Activated CD8-positive, alpha-beta memory T cell treated with anti-CD3 and anti-CD28 coated beads for 36 hours (primary cell): ENCODE measurements around the gene P2RX6. TPM values are rescaled to one million over a fixed set of nuclear protein-coding genes. Genes with fewer than 3 reads are reported as not detected.

Experiments
- CTCF ChIA-PET: fragments of 350-600 bp; sonication (Branson Sonifier 250); formaldehyde crosslinking; loops from one replicate; lab custom pipeline; 2021; ENCODE audit warnings: antibody characterized with exemption; lab: Charles Lee
- POLR2A ChIA-PET: fragments of 350-600 bp; sonication (Branson Sonifier 250); formaldehyde crosslinking; loops from one replicate; lab custom pipeline; 2021; ENCODE audit warnings: antibody characterized with exemption; lab: Charles Lee
- total RNA-seq, 2 experiments: library from RNA; stranded (reverse); gene quantifications; one replicate each; pipeline ENCODE4 v1.2.3, GENCODE V29; 2021

Gene P2RX6
- total RNA-seq, 2 experiments from 2014 or later = 0.38 to 0.40 TPM

DNA sequence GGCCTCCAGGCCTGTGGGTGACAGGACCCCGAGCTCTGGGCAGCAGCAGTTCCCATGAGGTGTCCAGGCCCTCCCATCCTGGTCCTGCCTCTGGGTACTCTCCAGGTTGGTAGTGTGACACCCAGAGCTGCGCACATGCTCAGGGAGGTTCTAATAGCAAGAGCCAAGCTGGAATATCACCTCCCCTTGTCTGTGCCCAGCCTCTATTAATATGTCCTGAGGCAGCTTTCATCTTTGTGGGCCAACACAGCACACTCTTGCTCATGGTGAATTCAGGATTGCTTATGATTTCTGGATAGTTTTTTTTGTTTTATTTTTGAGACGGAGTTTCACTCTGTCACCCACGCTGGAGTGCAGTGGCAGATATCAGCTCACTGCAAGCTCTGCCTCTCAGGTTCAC is 3.3 kb downstream of the P2RX6 start:
- ChIA-PET POLR2A (no interaction called here), CTCF (no interaction called here)

DNA sequence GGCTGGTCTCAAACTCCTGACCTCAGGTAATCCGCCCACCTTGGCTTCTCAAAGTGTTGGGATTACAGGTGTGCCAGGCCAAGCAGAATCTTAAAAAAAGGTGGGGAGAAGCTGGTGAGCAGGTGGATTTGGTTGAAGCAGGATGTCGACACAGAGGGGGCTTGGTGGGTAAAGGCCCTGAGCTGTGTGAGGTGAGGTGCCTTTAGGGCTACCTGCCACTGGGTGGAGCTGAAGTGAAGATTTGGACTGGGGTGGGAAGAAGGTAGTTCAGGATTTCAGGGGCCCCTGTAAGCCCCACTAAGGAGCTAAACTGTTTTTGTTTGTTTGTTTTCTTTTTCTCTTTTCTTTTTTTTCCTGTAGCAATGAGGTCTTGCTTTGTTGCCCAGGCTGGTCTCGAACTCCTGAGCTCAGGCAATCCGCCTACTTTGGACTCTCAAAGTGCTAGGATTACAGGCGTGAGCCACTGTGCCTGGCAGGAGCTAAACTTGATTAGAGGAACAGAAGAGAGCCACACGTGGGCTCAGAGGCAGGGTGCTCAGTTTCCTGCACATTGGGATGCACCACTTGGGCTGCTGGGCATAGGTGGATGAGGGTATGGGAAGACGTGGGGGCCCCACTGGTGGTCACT is 6.0 kb downstream of the P2RX6 start:
- ChIA-PET CTCF (interaction anchor here (0.5 to 1.9 kb wide), 4 partner anchors 8 to 603 kb away, joined by 3 to 6 read pairs (median 4); no protein-coding TSS in a partner anchor), POLR2A (no interaction called here)

DNA sequence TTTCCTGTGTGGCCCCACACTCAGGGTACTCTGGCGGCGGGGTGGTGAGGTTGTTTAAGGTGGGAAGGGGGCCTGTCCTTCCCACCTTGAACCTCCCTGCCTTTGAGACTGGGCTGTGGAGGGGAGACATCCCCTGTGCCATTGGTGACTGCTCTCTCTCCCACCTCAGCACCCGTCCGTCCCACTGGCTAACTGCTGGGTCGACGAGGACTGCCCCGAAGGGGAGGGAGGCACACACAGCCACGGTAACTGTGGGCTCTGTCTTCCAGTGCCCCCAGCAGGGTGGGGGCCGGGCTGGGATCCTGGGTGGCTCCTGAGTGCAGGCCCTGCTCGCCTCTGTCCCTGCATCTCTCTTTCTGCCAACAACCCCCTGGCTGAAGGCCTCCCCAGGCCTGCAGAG is 7.5 kb downstream of the P2RX6 start:
- POLR2A ChIA-PET = no interaction called here
- CTCF ChIA-PET = no interaction called here

DNA sequence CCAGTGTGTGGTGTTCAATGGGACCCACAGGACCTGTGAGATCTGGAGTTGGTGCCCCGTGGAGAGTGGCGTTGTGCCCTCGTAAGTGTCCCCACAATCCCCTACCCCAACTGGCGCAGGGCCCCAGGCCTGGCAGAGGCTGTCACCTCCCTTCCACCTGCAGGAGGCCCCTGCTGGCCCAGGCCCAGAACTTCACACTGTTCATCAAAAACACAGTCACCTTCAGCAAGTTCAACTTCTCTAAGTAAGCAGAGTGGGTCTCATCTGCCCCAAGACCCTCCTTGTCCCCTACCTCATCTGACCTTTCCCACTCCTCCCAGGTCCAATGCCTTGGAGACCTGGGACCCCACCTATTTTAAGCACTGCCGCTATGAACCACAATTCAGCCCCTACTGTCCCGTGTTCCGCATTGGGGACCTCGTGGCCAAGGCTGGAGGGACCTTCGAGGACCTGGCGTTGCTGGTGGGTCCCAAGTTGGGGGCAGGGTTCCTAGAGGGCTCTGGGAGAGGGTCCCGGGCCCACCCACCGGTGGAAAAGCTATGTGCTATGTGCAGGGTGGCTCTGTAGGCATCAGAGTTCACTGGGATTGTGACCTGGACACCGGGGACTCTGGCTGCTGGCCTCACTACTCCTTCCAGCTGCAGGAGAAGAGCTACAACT is 8.1 kb downstream of the P2RX6 start:
- ChIA-PET CTCF (no interaction called here), POLR2A (no interaction called here)

DNA sequence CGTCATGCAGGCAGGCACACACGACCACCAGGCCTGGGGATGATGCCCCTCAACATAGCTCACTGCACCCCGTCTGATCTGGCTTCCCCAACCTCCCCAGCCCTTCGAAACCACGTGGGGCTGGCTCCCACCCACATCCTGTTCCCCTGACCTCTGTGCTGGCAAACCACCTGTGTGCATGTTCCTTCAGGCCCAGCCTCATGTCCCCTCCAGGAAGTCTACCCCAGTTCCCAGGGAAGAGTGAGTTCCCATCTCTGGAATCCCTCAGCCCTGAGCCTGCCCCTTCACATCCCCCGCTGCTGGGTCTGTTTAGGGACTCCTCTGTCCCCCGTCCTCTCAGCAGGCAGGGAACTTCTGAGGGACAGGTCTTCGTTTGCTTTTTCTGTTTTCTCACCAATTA is 10.3 kb downstream of the P2RX6 start:
- POLR2A ChIA-PET = no interaction called here

DNA sequence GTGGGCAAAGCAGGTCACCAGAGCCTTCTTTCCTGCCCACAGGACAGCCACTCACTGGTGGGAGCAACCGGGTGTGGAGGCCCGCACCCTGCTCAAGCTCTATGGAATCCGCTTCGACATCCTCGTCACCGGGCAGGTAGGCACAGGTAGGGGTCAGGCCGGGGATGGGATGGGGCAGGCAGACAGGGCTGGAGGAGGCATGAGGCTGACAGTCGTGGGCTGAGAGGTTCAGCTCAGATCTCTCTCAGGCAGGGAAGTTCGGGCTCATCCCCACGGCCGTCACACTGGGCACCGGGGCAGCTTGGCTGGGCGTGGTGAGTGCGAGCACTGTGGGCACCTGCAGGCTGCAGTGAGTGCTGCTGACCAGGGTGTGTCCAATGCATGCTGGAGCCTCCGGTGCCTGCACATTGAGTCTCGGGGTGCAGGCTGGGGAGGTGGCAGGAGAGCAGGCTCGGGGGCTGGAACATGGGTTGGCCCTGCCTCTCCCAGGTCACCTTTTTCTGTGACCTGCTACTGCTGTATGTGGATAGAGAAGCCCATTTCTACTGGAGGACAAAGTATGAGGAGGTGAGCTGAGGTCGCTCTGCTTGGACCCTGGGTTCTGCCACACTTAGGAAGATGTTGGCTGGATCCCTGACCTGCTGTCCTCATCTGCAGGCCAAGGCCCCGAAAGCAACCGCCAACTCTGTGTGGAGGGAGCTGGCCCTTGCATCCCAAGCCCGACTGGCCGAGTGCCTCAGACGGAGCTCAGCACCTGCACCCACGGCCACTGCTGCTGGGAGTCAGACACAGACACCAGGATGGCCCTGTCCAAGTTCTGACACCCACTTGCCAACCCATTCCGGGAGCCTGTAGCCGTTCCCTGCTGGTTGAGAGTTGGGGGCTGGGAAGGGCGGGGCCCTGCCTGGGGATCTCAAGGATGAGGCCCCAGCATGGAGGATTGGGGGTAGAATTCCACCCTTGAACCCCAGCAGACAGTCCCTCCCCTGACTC is 11.1 kb downstream of the P2RX6 start:
- ChIA-PET POLR2A (no interaction called here), CTCF (no interaction called here)

More for the DNA sequence above, 10.3 kb downstream of the P2RX6 start:
- CTCF ChIA-PET = no interaction called here

DNA sequence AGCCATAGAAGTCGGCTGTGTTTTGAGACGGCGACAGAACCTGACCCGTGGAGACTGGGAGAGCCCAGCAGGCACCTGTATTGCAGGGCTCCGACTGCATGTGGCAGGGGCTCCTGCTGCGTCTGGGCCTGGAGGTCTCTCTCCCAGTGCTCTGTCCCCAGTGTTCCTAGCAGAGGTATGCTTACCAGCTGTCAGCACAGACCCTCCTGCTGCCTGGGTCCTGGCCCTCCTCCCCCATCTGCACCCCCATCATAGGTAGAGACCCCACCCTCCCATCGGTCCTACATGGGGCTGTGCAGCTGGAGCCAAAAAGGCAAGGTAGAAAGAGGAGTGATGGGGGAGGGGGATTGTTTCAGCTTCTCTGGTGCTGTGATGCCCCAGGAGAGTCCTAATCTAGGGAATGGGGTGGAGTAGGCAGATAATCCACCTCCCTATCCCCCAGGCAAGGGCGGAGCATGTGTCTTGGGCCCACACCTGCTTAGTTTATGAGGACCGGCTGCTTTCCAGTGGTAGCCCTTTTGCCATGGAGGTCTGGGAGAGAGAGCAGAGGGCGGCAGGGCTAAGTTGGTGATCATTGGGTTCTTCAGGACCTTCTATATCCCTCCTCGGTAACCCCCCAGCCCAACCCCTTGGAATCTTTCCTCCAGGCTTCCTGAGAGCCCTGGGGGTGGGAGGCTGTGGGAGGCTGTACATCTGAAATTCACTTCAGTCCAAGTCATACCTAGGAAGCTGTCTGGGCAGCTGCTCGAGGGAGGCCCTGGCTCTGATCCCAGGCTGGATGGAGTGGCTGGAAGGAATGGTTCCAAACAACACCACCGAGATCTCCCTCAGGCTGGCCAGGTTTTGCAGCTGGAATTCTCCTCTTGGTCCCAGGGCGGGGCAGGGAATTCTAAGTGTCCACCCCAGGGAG is 12.1 kb downstream of the P2RX6 start:
- POLR2A ChIA-PET = no interaction called here
- CTCF ChIA-PET = no interaction called here

DNA sequence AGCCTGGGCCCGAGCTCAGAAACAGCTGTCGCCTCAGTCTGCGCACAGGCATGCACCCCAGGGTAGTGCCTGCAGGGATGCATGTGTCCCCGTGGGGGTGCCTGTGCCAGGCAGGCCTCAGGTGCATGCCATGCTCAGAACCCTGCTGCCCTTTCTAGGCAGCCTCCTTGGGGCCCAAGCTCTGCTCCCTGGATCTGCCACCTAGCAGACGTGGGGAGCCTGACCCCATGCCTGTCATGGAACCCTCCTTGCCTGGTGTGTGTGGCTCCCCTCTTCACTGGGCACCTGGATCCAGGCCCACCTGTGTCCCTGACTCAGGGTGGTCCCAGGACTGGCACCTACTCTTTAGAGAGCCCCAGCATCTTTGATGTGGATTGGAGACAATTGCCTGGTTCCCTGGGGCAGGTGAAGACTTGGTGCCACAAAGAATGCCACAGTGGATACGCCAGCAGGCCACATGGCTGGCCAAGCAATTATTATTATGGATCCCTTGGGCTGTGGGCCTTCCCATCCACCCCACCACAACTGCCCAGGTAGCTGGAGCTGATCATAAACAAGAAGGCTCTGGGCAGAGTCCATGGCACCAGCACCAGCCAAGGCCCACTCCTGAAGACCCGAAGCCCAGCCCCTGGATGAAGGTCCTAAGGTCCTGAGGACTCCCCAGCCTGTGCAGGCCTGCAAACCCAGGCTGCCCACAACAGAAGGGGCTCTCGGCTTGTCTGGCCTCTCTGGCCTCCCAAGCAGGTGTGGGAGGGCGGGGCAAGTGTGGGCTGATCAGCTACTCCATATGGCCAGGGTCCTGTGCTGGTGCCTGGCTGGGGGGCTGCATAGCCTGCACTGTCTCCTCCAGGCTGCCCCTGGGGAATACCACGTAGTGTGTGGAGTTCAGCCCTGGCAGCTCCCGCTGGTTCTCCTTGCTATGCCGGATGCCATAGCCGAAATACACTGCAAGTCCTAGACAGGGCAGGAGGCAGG is 13.6 kb downstream of the P2RX6 start:
- CTCF ChIA-PET = no interaction called here

DNA sequence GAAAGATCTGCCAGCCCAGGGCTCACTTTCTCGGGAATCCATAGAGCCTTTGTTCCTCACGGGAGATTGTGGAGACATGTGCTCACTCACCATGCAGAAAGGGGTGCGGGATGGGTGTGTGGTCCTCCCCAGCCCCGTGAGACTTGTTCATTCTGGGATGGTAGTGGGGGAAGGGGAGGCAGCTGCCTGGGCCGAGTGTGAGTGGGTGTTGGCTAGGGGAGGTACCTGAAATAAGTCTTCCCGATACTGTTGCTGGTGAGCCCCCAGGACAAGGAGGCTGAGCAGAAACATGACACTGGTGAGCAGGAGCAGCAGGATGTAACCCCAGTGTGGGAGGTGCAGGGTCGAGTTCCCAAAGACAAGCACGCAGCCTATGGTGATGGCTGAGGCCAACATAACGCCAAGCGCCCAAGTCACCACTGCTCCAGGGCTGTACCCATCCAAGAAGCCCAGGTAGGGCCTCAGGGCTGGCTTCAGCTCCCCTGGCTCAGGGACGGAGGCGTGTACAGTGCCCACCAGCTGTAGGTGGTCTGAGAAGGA is 14.6 kb downstream of the P2RX6 start:
- ChIA-PET CTCF (no interaction called here), POLR2A (no interaction called here)

More for the DNA sequence above, 13.6 kb downstream of the P2RX6 start:
- POLR2A ChIA-PET = no interaction called here

DNA sequence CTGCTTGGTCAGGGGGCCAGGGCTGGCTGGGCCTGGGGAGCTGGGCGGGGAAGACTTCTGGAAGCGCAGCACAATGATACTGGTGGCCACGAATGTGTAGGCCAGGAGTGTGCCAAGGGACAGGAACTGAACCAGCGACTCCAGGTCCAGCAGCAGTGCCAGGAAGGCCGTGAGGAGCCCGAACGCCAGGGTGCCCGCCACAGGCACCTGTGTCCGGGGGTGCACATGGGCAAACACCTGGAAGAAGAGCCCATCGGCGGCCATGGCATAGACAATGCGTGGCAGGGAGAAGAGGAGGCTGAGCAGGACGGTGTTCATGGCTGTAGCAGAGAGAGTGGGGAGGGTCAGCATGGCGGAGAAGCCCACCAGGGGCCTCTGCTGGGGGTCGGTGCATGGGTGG is 15.1 kb downstream of the P2RX6 start:
- CTCF ChIA-PET = no interaction called here
- POLR2A ChIA-PET = no interaction called here

DNA sequence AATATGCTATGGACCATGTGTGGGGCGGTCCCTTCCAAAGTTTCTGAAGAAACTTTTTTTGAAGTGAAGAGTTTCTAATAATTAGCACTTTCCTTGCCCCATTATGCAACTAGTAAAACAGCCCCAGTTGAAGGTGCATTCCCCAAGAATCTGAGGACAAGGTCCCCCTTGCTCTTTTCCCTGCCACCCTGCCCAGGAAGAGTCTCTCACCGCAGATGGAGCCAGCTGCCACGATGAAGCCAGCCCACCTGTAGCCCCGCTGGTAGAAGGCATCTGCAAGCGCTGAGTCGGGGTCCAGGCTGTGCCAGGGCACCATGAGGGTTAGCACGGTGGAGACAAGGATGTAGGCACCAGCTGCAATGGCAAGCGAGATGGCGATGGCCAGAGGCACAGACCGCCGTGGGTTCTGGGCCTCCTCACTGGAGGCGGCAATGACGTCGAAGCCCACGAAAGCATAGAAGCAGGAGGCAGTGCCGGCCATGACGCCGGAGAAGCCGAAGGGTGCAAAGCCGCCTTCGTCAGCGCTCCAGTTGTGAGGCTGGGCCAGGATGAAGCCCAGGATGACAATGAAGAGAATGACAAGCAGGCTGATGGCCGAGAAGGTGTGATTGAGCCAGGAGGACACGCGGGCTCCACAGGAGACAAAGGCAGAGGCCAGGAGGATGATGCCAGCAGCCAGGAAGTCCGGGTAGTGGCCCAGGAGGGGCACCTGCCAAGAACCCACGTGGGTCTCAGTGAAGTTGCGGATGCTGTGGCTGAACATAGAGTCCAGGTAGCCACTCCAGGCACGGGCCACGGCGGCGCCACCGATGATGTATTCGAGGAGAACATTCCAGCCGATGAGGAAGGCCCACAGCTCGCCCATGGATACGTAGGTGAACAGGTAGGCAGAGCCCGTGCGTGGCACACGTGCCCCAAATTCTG is 15.9 kb downstream of the P2RX6 start:
- CTCF ChIA-PET = interaction anchor here (1.3 kb wide), 1 partner anchor 16 kb away, joined by 3 read pairs; no protein-coding TSS in a partner anchor

DNA sequence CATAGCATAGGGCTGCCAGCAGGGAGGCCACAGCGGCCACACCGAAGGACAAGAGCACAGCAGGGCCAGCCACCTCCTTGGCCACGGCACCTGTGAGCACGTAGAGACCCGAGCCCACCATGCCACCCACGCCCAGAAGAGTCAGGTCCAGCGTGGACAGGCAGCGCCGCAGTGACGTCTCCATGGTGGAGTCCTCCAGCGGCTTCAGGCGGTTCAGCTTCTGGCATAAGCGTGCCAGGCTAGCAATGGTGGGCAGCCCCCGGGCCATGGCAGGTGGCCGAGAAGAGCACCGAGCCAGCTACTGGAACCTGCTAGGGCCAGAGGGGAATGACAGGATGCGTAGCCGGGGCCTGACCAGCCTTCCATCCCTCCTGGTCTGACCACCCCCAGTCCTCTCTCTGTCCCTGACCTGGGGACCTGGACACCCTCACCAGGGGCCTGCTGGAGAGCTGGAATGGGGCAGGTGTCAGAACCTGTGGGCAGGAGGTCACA is 16.6 kb downstream of the P2RX6 start:
- ChIA-PET CTCF (interaction anchor here (1.3 kb wide), 1 partner anchor 15 kb away, joined by 3 read pairs; no protein-coding TSS in a partner anchor), POLR2A (no interaction called here)

More for the DNA sequence above, 15.9 kb downstream of the P2RX6 start:
- POLR2A ChIA-PET = no interaction called here

DNA sequence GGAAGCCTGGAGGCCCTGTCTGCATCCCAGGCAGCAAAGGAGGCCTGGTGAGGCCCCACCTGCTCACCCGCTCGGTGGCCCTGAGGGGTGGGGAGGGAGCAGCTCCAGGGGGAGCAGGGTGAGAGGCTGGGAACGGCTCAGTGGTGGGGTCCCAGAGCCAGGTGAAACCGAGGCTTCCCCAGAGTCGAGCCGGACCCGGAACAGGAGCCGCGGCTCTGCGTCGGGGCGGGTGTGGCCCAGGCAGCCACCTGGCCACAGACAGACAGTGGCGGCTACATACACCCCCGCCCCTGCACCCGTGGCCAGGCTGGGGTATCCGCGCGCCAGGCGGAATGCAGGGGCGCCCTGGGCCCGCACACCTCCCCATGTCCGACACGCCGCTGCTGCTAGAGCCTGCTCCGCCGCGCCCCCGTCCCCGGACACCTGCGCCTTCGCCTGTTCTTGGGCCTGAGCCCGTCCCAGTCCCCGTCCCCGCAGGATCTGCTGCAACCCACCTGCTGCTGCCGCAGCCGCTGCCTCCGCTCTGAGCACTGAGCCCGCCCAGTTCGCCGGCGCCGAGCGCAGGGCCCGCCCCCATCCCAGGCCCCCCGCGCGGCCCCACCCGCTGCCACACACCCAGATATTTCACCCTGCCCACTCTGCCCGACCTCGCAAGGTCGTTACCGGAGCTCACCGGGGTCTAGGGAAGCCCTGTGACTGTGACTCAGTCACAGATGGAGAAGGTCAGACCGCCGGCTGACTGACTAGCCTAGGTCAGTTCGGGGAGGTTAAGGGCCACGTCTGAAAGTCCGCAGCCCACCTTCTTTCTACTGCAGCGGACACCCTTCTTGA is 17.3 kb downstream of the P2RX6 start, which contains the start of gene SLC7A4:
SLC7A4 (minus strand) TSS at position 525 of the 831 bp plus-strand sequence. CDS start 749 bp downstream, outside the sequence.
- ChIA-PET CTCF (interaction anchor here (1.3 kb wide), 1 partner anchor 14 kb away, joined by 3 read pairs; no protein-coding TSS in a partner anchor), POLR2A (no interaction called here)

DNA sequence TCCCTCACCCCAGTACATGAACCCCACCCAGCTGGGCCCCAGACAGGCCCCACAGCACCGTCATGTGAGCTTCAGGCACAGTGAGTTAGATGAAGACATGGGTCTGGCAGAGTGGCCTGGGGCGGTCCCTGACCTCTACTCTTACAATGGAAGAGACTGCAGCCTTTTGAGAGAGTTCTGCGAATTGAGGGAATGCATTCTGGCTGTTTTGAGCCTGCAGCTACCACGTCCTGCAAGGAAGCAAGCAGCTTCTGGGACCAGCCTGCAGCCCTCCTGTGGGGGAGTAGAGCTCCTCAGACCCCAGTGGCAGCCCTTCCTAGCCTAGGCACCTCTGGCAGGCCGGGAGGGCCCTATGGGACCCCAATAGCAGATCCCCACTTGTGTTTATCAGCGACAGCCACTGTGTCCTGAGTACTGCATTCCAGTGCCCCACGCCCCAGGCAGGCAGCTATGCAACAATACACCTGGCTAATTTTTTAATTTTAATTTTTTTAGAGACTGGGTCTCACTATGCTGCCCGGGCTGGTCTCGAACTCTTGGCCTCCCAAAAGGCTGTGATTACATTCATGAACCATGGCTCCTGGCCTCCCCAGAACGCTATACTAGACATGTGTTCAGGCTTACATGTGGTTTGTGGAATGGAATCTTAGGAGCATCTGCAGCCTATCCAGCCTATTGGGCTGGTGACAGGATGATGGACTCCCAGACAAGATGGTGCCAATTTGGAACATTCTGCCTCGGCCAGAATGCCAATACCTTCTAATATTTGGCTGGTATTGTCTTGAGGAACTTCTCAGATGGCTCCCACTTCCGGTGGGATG is 18.1 kb downstream of the P2RX6 start:
- POLR2A ChIA-PET = no interaction called here
- CTCF ChIA-PET = no interaction called here
